ENCODE measurements around the gene SNTB2.
A peak's percentile ranks its signal among the peaks of the same experiment; 100 is the strongest.

The SNTB2 gene

GRCh38 chr16:69348222-69348621 lies 161.3 kb downstream of the SNTB2 start:
- Histone ChIP-seq H3K36me3 (peaks cover 24% of the 10 kb centered on the region), H3K27ac (no peak overlapping the region), H3K27me3 (ENCODE audit: insufficient read depth, low read depth, severe bottlenecking) (no peaks in the 10 kb centered on the region), H3K9me3 (ENCODE audit: severe bottlenecking) (no peaks in the 10 kb centered on the region), H3K4me3 (ENCODE audit: low read depth, low read length) (no peak overlapping the region)
- DNase-seq: no peak
- TF ChIP-seq CTCF (IDR thresholded peaks at IDR 0.05; ENCODE audit: low read depth, low read length): no peak

- no peaks in the 10 kb centered on the region for H3K27me3 ChIP-seq (ENCODE audit: insufficient read depth, low read depth, severe bottlenecking)
- H3K36me3 ChIP-seq: peaks cover 11% of the 10 kb centered on the region
- H3K9me3 ChIP-seq (ENCODE audit: severe bottlenecking): no peaks in the 10 kb centered on the region
- TF ChIP-seq CTCF (IDR thresholded peaks at IDR 0.05; ENCODE audit: low read depth, low read length): no peak
- DNase-seq: no peak
- no peak overlapping the region for H3K27ac ChIP-seq
- H3K4me3 ChIP-seq (ENCODE audit: low read depth, low read length): no peak overlapping the region
Observed at GRCh38 chr16:69349536-69349935, 162.6 kb downstream of the SNTB2 start.

GRCh38 chr16:69350536-69351133 lies 163.7 kb downstream of the SNTB2 start:
- Histone ChIP-seq H3K36me3 (peaks cover 14% of the 10 kb centered on the region), H3K27me3 (ENCODE audit: insufficient read depth, low read depth, severe bottlenecking) (no peaks in the 10 kb centered on the region), H3K4me3 (ENCODE audit: low read depth, low read length) (no peak overlapping the region), H3K27ac (peak overlapping the region; percentile 79), H3K9me3 (ENCODE audit: severe bottlenecking) (no peaks in the 10 kb centered on the region)
- no peak for DNase-seq
- TF ChIP-seq CTCF (IDR thresholded peaks at IDR 0.05; ENCODE audit: low read depth, low read length): no peak

- DNase-seq: peak; percentile 48
- no peak for TF ChIP-seq CTCF (IDR thresholded peaks at IDR 0.05; ENCODE audit: low read depth, low read length)
- no peaks in the 10 kb centered on the region for H3K9me3 ChIP-seq (ENCODE audit: severe bottlenecking)
- no peaks in the 10 kb centered on the region for H3K27me3 ChIP-seq (ENCODE audit: insufficient read depth, low read depth, severe bottlenecking)
- H3K4me3 ChIP-seq (ENCODE audit: low read depth, low read length): peak within 1 kb of the TSS; percentile 22
- H3K27ac ChIP-seq: peak within 1 kb of the TSS; percentile 79
- peaks cover 17% of the 10 kb centered on the region for H3K36me3 ChIP-seq
Observed at GRCh38 chr16:69351309-69352027, 164.5 kb downstream of the SNTB2 start, which contains the start of gene TMED6. Gene TMED6, minus strand, starts transcription at chr16:69351786. Its CDS starts 33 bp downstream, at chr16:69351753.
